Measurements from ENCODE around the gene MYOT. TPM values are rescaled to one million over a fixed set of nuclear protein-coding genes. Genes with fewer than 3 reads are reported as not detected.
A peak's percentile ranks its signal among the peaks of the same experiment; 100 is the strongest.
"Not testable (repeated sequence)": the region's sequence is repeated elsewhere in the genome, so short reads cannot be mapped to it uniquely, and the experiment has no call there.

Gene MYOT
- polyA plus RNA-seq (ENCODE audit: insufficient read length) = 1.5 TPM
- long read RNA-seq, donor 1, partial matches to known transcripts = 0 of 1 reads
- long read RNA-seq, donor 1, other reads (novel, unspliced or antisense) = 0 of 1 reads
- long read RNA-seq, donor 2 = 0 reads
- long read RNA-seq, donor 3, partial matches to known transcripts = 0 of 1 reads
- long read RNA-seq, donor 3, other reads (novel, unspliced or antisense) = 0 of 1 reads
- long read RNA-seq, donor 4 = 0 reads
- long read RNA-seq, donor 5 = 0 reads
- long read RNA-seq, donor 6 = 0 reads
- long read RNA-seq, donor 7 = 0 reads
- long read RNA-seq, donor 8 = 0 reads

GRCh38 chr5:137867664-137868063 lies at the start of gene MYOT:
Gene MYOT, plus strand, starts transcription at chr5:137867860. Its CDS starts 2,792 bp downstream, at chr5:137870652.
- DNase-seq = no peak

- DNase-seq = no peak
Observed at GRCh38 chr5:137819766-137820165, 47.9 kb upstream of the MYOT start.

GRCh38 chr5:137822158-137822764 lies 45.4 kb upstream of the MYOT start:
- peak; percentile 50 for DNase-seq

GRCh38 chr5:137822984-137823383 lies 44.7 kb upstream of the MYOT start:
- DNase-seq = no peak

- DNase-seq = no peak
Observed at GRCh38 chr5:137825165-137825564, 42.5 kb upstream of the MYOT start.

GRCh38 chr5:137826067-137826466 lies 41.6 kb upstream of the MYOT start:
- no peak for DNase-seq

GRCh38 chr5:137828180-137828579 lies 39.5 kb upstream of the MYOT start:
- DNase-seq = no peak

- no peak for DNase-seq
Observed at GRCh38 chr5:137828664-137829063, 39.0 kb upstream of the MYOT start.

- DNase-seq = no peak
Observed at GRCh38 chr5:137831105-137831504, 36.6 kb upstream of the MYOT start.

GRCh38 chr5:137831526-137831925 lies 36.1 kb upstream of the MYOT start:
- DNase-seq = no peak

GRCh38 chr5:137832416-137832815 lies 35.2 kb upstream of the MYOT start:
- DNase-seq = no peak

GRCh38 chr5:137833463-137833862 lies 34.2 kb upstream of the MYOT start:
- no peak for DNase-seq

GRCh38 chr5:137834498-137835049 lies 33.1 kb upstream of the MYOT start:
- DNase-seq = no peak

GRCh38 chr5:137836298-137836697 lies 31.4 kb upstream of the MYOT start:
- no peak for DNase-seq

- no peak for DNase-seq
Observed at GRCh38 chr5:137836997-137837396, 30.7 kb upstream of the MYOT start.

GRCh38 chr5:137837491-137838394 lies 29.9 kb upstream of the MYOT start:
- DNase-seq = no peak

- DNase-seq = no peak
Observed at GRCh38 chr5:137838976-137839375, 28.7 kb upstream of the MYOT start.

- no peak for DNase-seq
Observed at GRCh38 chr5:137842296-137842695, 25.4 kb upstream of the MYOT start.

- DNase-seq = no peak
Observed at GRCh38 chr5:137843676-137844299, 23.9 kb upstream of the MYOT start.

- DNase-seq = no peak
Observed at GRCh38 chr5:137845472-137845871, 22.2 kb upstream of the MYOT start.

- no peak for DNase-seq
Observed at GRCh38 chr5:137847687-137848086, 20.0 kb upstream of the MYOT start.

- DNase-seq = not testable (repeated sequence)
Observed at GRCh38 chr5:137853165-137853564, 14.5 kb upstream of the MYOT start.
